T-cell (primary cell): ENCODE results near the gene KIZ. TPM values are rescaled to one million over a fixed set of nuclear protein-coding genes. Genes with fewer than 3 reads are reported as not detected.

Experiments
- ATAC-seq, 4 experiments: fragments of 200-7000 bp in 3 of 4; fragments of 150-1000 bp in 1 of 4; cut with Tn5 transposase; replicated peaks in 1 of 4; 1 replicate in 3 of 4; 2 replicates in 1 of 4; pipeline ENCODE4 v1.10.0; 2021; ENCODE audit warnings: moderate library complexity in 3 of 4, mild to moderate bottlenecking in 2 of 4, moderate number of reproducible peaks in 1 of 4
- CTCF ChIA-PET, 2 donors: fragments of 300-600 bp; sonication (Branson Sonifier 250); formaldehyde crosslinking; loops; one replicate each; lab custom pipeline; 2022; ENCODE audit warnings: antibody characterized with exemption in 2 of 2; lab: Charles Lee
- POLR2A ChIA-PET, 2 donors: fragments of 300-600 bp; sonication (Branson Sonifier 250); formaldehyde crosslinking; loops; one replicate each; lab custom pipeline; 2022; ENCODE audit warnings: antibody characterized with exemption in 2 of 2; lab: Charles Lee
- DNase-seq, 35 experiments: peaks; one replicate each; pipeline versions ENCODE4 v3.0.0 to v3.0.0-alpha.2; 2013 to 2023
- H3K27ac ChIP-seq: one replicate; pipeline ENCODE4 v1.5.1; 2013; ENCODE audit warnings: low read length
- H3K27me3 ChIP-seq, 2 experiments: replicated peaks in 1 of 2; 1 replicate in 1 of 2; 2 replicates in 1 of 2; pipeline versions ENCODE4 v1.6.1 to v1.7.0; 2013; ENCODE audit warnings: low read length in 1 of 2, mixed read lengths in 1 of 2; ENCODE audit not compliant: control insufficient read depth in 2 of 2, insufficient read depth in 2 of 2; ENCODE audit errors: extremely low read depth in 1 of 2
- H3K36me3 ChIP-seq, 2 donors: 1 replicate in 1 of 2; 2 replicates in 1 of 2; pipeline versions ENCODE4 v1.6.1 to v1.7.0; 2013; ENCODE audit warnings: low read length in 1 of 2; ENCODE audit not compliant: control insufficient read depth in 2 of 2, insufficient read depth in 1 of 2; ENCODE audit errors: extremely low read depth in 1 of 2
- H3K4me1 ChIP-seq, 2 experiments: 1 replicate in 1 of 2; 2 replicates in 1 of 2; pipeline versions ENCODE4 v1.6.1 to v1.7.0; 2013; ENCODE audit warnings: low read length in 2 of 2, mixed read lengths in 1 of 2; ENCODE audit not compliant: insufficient read depth in 2 of 2, control insufficient read depth in 1 of 2; ENCODE audit errors: extremely low read depth in 1 of 2
- H3K4me3 ChIP-seq, 2 donors: 1 replicate in 1 of 2; 2 replicates in 1 of 2; pipeline versions ENCODE4 v1.5.1 to v1.7.0; 2013; ENCODE audit warnings: mild to moderate bottlenecking in 2 of 2, low read length in 1 of 2, moderate library complexity in 1 of 2; ENCODE audit not compliant: control insufficient read depth in 1 of 2; ENCODE audit errors: extremely low read depth in 1 of 2
- H3K9me3 ChIP-seq: 2 replicates; pipeline ENCODE4 v1.7.0; 2013
- H3K27ac Mint-ChIP-seq, 2 donors: one replicate each; pipeline ENCODE4 v1.8.0; 2020 to 2021; ENCODE audit warnings: mild to moderate bottlenecking in 2 of 2, mixed read lengths in 2 of 2
- H3K27me3 Mint-ChIP-seq, 2 donors: one replicate each; pipeline ENCODE4 v1.8.0; 2021 to 2022; ENCODE audit warnings: mixed read lengths in 2 of 2
- H3K36me3 Mint-ChIP-seq: one replicate; pipeline ENCODE4 v1.8.0; 2021; ENCODE audit warnings: mixed read lengths
- H3K4me1 Mint-ChIP-seq, 3 donors: one replicate each; pipeline ENCODE4 v1.8.0; 2020 to 2022; ENCODE audit warnings: mixed read lengths in 3 of 3, mild to moderate bottlenecking in 1 of 3
- H3K4me3 Mint-ChIP-seq, 3 donors: one replicate each; pipeline ENCODE4 v1.8.0; 2020 to 2022; ENCODE audit warnings: mild to moderate bottlenecking in 3 of 3, mixed read lengths in 3 of 3, moderate library complexity in 3 of 3
- H3K9me3 Mint-ChIP-seq, 3 donors: one replicate each; pipeline ENCODE4 v1.8.0; 2020 to 2022; ENCODE audit warnings: mixed read lengths in 3 of 3
- WGBS: methylation state at CpG from one replicate; pipeline ENCODE4 v1.1.5; 2013; ENCODE audit warnings: missing lambda C conversion rate; ENCODE audit not compliant: insufficient coverage; 5-methylcytosine and 5-hydroxymethylcytosine counted together
- total RNA-seq, 35 experiments: library from RNA in 6 of 35; stranded (reverse) in 6 of 35; fragments of 120-200 nt in 1 of 35; gene quantifications; one replicate each; pipeline versions ENCODE4 v1.2.1 to v1.2.4 and lab custom pipeline; 2013 to 2026

KIZ gene
- total RNA-seq, 5 donors from 2014 or later (not counting 1 experiment from before 2014, with no cell fraction given), result 30.1 to 44.0 (median 41.2) TPM

DNA sequence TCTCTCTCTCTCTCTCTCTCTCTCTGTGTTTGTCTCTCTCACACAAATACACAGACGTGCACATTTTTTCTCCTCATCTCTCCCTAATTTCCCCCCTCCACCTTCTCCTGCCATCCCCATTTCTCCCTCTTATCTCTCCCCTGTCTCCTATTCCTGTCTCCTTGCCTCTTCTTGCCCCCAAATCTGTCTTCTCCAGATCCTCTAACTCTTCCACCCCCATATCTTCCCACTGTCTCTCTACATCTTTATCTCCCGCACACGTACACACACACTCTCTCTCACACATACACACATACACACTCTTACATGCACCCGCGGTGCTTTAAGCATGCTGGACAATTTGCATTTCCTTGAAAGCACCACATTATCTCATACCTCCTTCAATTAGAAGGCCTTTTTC lies 15.9 kb downstream of the KIZ start:
- no peak for ATAC-seq
- ChIA-PET CTCF (interaction anchor here in 1 of 2 donors (0.6 kb wide), 1 partner anchor 83 kb away, joined by 4 read pairs; no protein-coding TSS in a partner anchor), POLR2A (no interaction called here)
- H3K27me3 ChIP-seq, result no peaks in the 10 kb centered on the region
- peaks cover 0 to 23% of the 10 kb centered on the region in 2 donors for H3K36me3 ChIP-seq
- WGBS, result 98% methylated on average over 5 of the region's 5 CpGs
- H3K27ac ChIP-seq, result no peak overlapping the region
- no peak overlapping the region for H3K27ac Mint-ChIP-seq
- H3K4me1 Mint-ChIP-seq, result no peaks in the 10 kb centered on the region
- no peaks in the 10 kb centered on the region for H3K9me3 ChIP-seq
- DNase-seq, result no peak
- H3K4me3 ChIP-seq, result no peak overlapping the region
- no peaks in the 10 kb centered on the region for H3K4me1 ChIP-seq
- H3K4me3 Mint-ChIP-seq, result no peak overlapping the region
- H3K27me3 Mint-ChIP-seq, result no peaks in the 10 kb centered on the region
- H3K9me3 Mint-ChIP-seq, result no peaks in the 10 kb centered on the region
- peaks cover 57% of the 10 kb centered on the region for H3K36me3 Mint-ChIP-seq

- Histone ChIP-seq H3K4me1 (no peaks in the 10 kb centered on the region), H3K27ac (no peak overlapping the region), H3K4me3 (no peak overlapping the region), H3K27me3 (no peaks in the 10 kb centered on the region), H3K9me3 (no peaks in the 10 kb centered on the region), H3K36me3 (peaks cover 0 to 18% of the 10 kb centered on the region in 2 donors)
- Mint-ChIP-seq H3K4me1 (no peaks in the 10 kb centered on the region), H3K9me3 (no peaks in the 10 kb centered on the region), H3K27me3 (no peaks in the 10 kb centered on the region), H3K36me3 (peaks cover 56% of the 10 kb centered on the region), H3K4me3 (no peak overlapping the region), H3K27ac (no peak overlapping the region)
- ATAC-seq (no peak), DNase-seq (no peak)
- ChIA-PET CTCF (no interaction called here), POLR2A (no interaction called here)
- 90% methylated on average over 2 of the region's 7 CpGs for WGBS
These were observed 17.5 kb downstream of the KIZ start for GRCh38 chr20:21143194-21143890.

GRCh38 chr20:21145424-21145823 lies 19.5 kb downstream of the KIZ start:
- CTCF ChIA-PET, result interaction anchor here in 1 of 2 donors (0.8 kb wide), 1 partner anchor 323 kb away, joined by 3 read pairs; no protein-coding TSS in a partner anchor
- no peak overlapping the region for H3K27ac Mint-ChIP-seq
- no peaks in the 10 kb centered on the region for H3K27me3 Mint-ChIP-seq
- peaks cover 58% of the 10 kb centered on the region for H3K36me3 Mint-ChIP-seq
- Histone ChIP-seq H3K27ac (no peak overlapping the region), H3K36me3 (peaks cover 0 to 19% of the 10 kb centered on the region in 2 donors), H3K4me1 (no peaks in the 10 kb centered on the region), H3K4me3 (no peak overlapping the region), H3K9me3 (no peaks in the 10 kb centered on the region), H3K27me3 (no peaks in the 10 kb centered on the region)
- POLR2A ChIA-PET, result no interaction called here
- no peaks in the 10 kb centered on the region for H3K9me3 Mint-ChIP-seq
- DNase-seq (no peak), ATAC-seq (no peak)
- WGBS, result no CpG with 5 or more reads among the region's 3 CpGs
- no peaks in the 10 kb centered on the region for H3K4me1 Mint-ChIP-seq
- no peak overlapping the region for H3K4me3 Mint-ChIP-seq

DNA sequence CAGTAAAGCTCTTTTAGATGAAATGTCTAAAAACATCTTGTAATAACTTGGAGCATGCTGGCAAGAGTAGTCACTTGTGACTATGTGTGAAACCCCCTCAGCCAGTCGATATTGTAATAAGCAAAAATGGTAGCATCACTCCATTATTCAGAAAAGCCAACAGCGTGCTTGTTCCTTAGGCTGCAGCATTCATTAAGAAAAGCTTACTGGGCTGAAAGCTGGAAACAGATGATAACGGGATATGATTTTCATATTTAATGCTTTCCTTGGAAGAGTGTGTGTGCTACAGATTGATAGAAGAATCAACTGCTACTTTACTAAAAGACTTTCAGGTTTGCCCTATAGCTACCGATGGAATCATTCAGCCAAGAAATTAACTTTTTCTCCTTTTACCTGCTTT lies 20.3 kb downstream of the KIZ start:
- peaks cover 0 to 16% of the 10 kb centered on the region in 2 donors for H3K36me3 ChIP-seq
- H3K4me1 ChIP-seq, result no peaks in the 10 kb centered on the region
- ATAC-seq (no peak), DNase-seq (no peak)
- CTCF ChIA-PET, result interaction anchor here in 1 of 2 donors (0.8 kb wide), 1 partner anchor 323 kb away, joined by 3 read pairs; no protein-coding TSS in a partner anchor
- H3K9me3 ChIP-seq, result no peaks in the 10 kb centered on the region
- H3K27ac Mint-ChIP-seq, result no peak overlapping the region
- H3K27me3 Mint-ChIP-seq, result no peaks in the 10 kb centered on the region
- no peak overlapping the region for H3K4me3 ChIP-seq
- no peaks in the 10 kb centered on the region for H3K27me3 ChIP-seq
- H3K4me1 Mint-ChIP-seq, result no peaks in the 10 kb centered on the region
- POLR2A ChIA-PET, result no interaction called here
- no peaks in the 10 kb centered on the region for H3K9me3 Mint-ChIP-seq
- H3K36me3 Mint-ChIP-seq, result peaks cover 58% of the 10 kb centered on the region
- no peak overlapping the region for H3K4me3 Mint-ChIP-seq
- WGBS, result no CpG with 5 or more reads among the region's 4 CpGs
- no peak overlapping the region for H3K27ac ChIP-seq

GRCh38 chr20:21147593-21147992 lies 21.7 kb downstream of the KIZ start:
- no peak overlapping the region for H3K4me3 Mint-ChIP-seq

DNA sequence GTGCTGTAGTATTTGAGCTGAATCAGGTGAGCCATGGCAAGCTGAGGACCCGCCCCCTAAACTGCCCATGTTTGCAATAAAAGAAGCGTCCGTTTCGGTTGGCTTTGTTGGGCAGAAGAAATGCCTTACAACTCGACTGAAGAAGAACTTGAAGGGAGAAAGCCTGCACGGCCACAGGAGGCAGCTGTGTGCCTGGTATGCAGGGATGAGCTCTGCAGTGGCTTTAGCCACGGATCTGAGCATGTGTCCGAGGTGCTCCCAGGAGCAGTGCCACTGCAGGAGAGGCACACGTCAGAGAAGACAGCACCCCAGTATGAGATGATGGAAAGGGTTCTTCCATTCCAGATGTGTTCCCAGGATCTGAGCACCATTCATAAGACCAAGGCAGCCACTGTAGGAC lies 23.5 kb downstream of the KIZ start:
- Histone ChIP-seq H3K4me1 (no peaks in the 10 kb centered on the region), H3K27me3 (no peaks in the 10 kb centered on the region), H3K27ac (no peak overlapping the region), H3K4me3 (no peak overlapping the region), H3K9me3 (no peaks in the 10 kb centered on the region), H3K36me3 (peaks cover 0 to 12% of the 10 kb centered on the region in 2 donors)
- Mint-ChIP-seq H3K27me3 (no peaks in the 10 kb centered on the region), H3K9me3 (no peaks in the 10 kb centered on the region), H3K4me3 (no peak overlapping the region), H3K36me3 (peaks cover 60% of the 10 kb centered on the region), H3K27ac (no peak overlapping the region), H3K4me1 (no peaks in the 10 kb centered on the region)
- WGBS, result 91% methylated on average over 9 of the region's 9 CpGs
- CTCF ChIA-PET, result no interaction called here
- DNase-seq (no peak), ATAC-seq (no peak)
- POLR2A ChIA-PET, result no interaction called here

More at GRCh38 chr20:21147593-21147992, 21.7 kb downstream of the KIZ start:
- Histone ChIP-seq H3K27me3 (no peaks in the 10 kb centered on the region), H3K27ac (no peak overlapping the region), H3K4me1 (no peaks in the 10 kb centered on the region), H3K4me3 (no peak overlapping the region), H3K9me3 (no peaks in the 10 kb centered on the region), H3K36me3 (peaks cover 0 to 12% of the 10 kb centered on the region in 2 donors)
- POLR2A ChIA-PET, result no interaction called here
- Mint-ChIP-seq H3K36me3 (peaks cover 55% of the 10 kb centered on the region), H3K27me3 (no peaks in the 10 kb centered on the region), H3K9me3 (no peaks in the 10 kb centered on the region), H3K27ac (no peak overlapping the region), H3K4me1 (no peaks in the 10 kb centered on the region)
- CTCF ChIA-PET, result interaction anchor here in 1 of 2 donors (0.6 kb wide), 1 partner anchor 60 kb away, joined by 3 read pairs; no protein-coding TSS in a partner anchor
- 69% methylated on average over 1 of the region's 1 CpG for whole genome bisulfite sequencing
- ATAC-seq, result no peak
- DNase-seq, result no peak
